HG03108 (cell line): Measurements from ENCODE around the gene EBP.
"Not testable (repeated sequence)": the region's sequence is repeated elsewhere in the genome, so short reads cannot be mapped to it uniquely, and the experiment has no call there.

ENCODE experiments used
- ATAC-seq: cut with Tn5 transposase; IDR thresholded peaks from one replicate; pipeline ENCODE4 v1.9.1; 2021; ENCODE audit warnings: moderate library complexity; ENCODE audit not compliant: unreplicated experiment

The EBP gene

DNA sequence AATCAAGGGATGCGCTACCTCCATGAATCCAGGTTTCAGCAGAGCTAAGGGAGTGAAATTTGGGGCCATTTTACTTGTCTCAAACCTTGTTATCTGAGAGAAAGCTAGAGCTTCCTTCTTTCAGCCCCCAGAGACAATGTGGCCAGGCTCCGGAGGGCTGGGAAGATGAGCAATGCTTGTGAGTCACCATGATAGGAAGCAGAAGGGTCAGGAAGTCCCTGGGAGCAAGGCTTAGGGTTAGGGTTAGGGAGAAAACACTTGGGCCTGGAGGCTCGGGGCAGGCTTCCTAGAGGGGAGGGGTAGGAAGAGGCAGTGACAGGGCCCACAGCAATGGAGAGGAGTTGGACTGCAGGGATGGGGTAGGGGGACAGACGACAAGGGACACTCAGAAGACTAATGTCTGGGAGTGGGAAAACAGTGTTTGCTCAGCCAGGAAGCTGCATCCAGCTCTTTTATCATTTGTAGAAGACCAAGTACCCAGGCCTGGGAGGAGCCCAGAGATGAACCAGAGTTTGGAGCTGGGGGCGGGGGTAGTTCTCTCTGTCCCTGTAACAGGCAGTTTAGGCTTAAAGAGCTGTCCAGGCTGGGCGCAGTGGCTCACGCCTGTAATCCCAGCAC, 29.2 kb upstream of the EBP start:
- no peak for ATAC-seq

DNA sequence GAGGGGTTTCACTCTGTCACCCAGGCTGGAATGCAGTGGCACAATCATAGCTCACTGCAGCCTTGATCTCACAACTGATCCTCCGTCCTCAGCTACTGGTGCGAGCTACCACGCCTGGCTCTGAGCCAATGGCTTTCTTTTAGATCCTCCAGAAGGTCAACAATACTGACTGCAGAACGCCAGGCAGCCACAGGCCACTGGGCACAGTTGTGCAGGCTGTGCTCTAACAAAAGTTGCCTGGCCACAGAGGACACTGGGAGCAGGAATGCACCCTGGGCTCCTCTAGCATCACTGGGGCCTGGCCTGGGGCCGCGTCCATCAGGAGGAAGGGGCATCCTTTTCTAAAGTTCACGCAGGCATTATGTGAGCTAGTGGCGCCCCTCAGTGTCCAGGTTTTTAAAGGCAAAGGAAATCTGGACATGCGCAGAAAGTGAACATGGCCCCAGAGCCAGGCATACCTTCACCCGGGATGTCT, 27.7 kb upstream of the EBP start:
- ATAC-seq, result no peak

DNA sequence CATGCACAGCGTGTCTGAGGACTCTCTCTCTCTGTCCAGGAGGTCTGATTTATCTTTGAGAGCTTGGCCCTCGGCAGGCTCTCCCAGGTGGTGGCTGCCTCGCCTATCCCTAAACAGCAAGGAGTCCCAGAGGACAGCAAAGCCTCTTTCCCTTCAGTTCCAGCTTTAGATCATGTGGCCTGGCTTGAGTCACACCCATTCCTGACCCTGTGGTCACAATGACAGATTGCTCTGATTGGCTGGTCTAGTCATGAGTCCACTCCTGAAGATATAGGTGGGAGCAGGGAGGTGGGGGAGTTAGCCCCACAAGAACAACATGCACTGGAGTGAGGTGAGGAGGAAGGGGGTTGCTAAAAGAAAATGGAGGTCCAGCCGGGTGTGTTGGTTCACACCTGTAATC, 24.9 kb upstream of the EBP start:
- ATAC-seq, result no peak

DNA sequence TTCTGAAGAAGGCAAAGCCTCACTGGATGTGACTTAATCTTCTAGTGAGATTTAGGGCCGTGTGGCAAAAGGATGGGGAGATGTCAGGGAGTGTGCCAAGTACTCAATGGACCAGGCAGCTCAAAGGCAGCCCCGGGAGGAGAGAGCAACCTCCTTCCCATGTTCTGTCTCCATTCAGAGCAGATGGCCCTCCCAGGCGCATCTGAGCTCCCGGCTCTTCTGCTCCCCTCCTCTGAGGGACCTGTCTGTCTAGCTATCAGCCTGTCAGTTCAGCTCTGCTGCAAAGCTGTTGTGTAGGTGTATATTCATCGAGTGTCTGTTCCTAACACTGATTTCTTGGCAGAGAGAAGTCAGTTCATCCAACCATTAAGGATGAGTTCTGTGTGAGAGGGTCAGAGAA, 23.7 kb upstream of the EBP start:
- ATAC-seq, result no peak

DNA sequence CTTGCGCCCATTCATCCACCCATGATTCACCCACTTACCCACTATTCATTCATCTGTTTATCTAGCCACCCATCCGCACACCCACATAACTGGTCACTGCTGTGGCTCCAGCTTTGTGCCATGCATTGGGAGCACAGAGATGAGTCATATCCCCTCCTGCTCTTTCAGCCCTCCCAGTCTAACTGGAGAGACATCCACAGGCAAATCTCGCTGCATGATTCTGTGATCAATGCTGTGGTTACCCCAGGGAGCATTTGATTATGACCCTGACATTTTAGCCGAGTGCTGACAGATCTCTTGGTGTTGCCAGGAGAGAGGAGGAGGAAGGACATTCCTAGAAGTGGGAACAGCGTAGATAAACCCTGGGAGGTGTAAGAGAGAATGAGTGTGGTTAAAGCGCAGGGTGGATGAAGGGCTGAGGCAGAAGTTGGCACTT, 23.2 kb upstream of the EBP start:
- ATAC-seq, result no peak

DNA sequence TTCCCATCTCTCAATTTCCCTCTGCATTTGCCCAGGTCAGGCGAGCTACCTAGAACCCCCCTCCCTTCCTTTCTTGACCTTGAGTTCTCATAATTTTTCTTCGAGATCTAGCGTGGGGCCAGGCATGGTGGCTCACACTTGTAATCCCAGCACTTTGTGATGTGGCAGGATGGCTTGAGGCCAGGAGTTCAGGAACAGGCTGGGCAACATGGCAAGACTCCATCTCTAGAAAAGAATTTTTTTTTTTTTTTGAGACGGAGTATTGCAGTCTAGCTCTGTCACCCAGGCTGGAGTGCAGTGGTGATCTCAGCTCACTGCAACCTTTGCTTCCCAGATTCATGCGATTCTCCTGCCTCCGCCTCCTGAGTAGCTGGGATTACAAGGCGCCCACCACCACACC, 17.3 kb upstream of the EBP start:
- no peak for ATAC-seq

DNA sequence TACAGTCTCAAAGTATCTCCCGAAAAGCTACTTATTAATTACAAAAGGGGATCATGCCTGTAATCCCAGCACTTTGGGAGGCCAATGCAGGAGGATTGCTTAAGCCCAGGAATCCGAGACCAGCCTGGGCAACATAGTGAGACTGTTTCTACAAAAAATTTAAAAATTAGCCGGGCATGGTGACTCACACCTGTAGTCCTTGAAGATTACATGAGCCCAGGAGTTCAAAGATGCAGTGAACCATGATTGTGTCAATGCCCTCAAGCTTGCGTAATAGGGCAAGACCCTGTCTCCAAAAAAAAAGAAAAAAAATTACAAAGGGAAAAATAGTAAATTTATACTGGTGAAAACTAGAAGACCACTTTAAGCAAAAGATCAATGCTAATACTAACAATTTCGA, 16.1 kb upstream of the EBP start:
- ATAC-seq, result no peak

DNA sequence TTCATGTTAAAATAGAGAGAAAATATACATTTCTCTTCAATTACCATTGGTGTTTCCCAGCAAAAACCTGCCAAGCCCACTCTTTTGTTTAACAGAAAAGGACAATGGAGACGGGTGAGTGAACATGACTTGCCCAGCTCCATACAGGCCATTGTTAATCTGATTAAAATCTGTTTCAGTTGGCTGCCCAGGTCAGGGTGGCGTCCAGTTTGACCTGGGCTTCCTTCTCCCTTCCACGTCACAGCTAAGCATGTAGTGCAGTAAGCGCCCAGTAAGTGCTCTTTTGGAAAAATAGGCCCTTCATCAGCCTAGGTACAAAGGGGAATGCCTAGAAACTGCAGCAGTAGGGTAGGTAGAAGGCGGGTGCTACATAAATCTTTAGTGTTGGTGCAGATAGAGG, 14.4 kb upstream of the EBP start:
- ATAC-seq, result no peak

DNA sequence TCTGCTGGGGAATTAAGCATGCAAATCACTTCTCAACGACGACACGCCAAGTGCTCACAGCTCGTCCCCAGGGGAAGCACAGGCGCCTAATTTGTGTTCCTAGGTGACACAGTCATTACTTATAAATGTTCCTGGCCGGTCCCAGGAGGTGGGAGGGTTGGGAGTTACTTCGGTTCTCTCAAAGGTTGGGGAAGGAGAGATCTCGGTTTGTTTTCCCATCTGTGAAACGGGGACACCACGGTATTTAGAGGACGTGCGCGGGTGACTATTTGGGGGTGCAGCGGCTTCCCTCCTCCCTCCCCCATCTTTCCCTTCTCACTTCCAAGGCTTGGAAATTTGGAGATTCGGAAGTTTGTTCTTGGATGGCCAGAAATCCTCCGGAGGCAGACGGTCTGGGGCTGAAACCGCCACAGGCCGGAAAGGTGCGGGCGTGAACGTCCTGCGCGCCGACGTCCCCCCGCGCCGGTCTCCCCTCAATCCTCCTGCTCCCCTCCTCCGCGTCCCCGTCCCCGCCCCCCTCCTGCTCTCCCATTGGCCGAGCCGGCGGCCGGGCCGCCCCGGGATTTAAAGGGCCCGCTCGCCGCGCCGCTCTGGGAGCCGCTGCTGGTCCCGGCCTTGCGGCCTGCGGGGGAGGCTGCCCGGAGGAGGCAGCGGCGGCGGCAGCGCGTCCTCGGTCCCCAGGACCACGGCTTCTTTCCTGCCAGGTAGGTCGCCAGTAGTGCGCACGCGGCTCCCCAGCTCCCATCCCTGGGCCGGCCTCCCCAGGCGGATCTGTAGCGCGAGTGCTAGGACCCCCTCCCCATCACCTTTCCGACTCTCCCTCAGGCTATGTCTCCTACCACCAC, 13.0 kb upstream of the EBP start, which contains the start of gene PORCN:
Gene PORCN, plus strand, starts transcription at position 593 of the 845 bp plus-strand sequence. CDS start 829 bp downstream, outside the sequence.
- peak; percentile 73 for ATAC-seq

DNA sequence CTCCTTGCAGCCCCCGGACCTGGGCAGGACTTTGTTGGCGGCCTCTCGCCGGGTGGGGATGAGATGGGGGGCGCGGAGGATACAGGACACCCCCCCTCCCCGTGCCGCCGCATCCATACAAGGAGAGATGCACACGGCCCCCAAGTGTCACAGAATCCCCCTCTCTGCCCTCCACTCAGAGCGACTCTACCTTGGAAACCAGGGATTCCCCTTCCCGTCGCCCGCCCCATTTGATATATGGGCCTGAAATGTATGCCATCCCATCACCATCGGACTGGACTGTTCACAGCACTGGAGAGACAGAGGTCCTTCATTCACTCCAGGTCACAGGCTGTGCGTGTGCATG, 12.4 kb upstream of the EBP start:
- ATAC-seq, result no peak

DNA sequence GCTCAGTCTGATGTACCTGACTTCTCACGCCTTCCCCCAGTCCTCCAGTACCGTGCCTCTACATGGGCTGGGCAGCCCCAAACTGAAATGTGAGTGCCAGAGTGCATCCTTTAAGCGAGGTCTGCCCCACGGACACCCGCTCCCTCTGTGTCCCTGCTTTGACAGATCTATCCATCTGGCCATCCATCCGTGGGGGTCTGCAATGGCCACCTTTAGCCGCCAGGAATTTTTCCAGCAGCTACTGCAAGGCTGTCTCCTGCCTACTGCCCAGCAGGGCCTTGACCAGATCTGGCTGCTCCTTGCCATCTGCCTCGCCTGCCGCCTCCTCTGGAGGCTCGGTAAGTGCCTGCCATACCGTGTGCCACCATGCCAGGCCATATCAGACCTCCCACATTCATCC, 12.0 kb upstream of the EBP start:
- no peak for ATAC-seq

DNA sequence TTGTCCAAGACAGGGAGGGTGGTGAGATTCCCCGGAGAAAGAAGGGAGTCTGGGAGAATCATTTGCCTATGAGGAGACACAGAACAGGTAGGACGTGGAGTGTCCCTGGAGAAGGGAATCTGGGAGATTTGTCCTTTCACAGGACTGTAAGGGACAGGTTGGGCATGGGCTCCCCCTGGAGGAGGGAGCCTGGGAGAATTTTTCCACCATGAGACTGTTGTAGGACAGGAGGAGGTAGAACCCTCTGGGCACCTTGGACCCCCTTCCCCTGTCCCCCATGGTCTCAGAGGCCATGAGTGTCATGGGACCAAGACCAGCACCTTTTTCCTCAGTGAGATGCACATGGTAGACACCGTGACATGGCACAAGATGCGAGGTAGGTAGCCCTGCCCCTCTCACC, 10.0 kb upstream of the EBP start:
- ATAC-seq, result no peak

DNA sequence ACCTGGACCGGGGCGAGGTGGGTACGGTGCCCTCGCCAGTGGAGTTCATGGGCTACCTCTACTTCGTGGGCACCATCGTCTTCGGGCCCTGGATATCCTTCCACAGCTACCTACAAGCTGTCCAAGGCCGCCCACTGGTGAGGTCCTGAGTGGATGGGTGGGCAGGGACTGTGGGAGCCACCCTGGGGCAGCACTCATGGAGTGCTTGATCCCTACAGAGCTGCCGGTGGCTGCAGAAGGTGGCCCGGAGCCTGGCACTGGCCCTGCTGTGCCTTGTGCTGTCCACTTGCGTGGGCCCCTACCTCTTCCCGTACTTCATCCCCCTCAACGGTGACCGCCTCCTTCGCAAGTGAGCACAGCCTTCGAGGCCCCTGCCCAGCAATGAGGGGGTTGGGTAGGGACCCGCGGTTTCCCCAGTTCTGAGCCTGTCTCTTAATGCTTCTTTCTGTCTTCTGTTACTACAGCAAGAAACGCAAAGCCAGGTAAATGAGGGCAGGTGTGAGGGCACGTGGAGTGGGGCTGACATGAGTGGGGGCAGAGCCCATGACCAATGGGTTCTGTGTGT, 9.2 kb upstream of the EBP start:
- no peak for ATAC-seq

DNA sequence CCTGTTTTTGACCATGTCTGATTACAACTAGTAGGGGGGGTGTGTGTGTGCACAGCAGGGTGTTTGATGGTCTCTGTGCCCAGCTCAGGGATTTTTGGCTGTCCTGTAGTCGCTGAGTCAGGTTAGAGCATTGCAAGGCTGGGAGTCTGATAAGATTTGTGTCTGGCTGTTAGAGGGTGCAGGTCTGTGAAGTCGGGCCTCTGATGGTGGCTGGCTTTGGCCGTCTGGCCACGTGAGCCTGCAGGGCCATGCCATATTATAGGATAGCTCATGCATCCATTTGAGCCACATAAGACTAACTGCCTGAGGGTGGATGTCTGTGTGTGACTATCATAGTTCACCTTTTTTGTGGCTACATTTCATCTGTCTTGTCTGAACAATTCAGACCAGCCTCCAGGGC, 7.9 kb upstream of the EBP start:
- ATAC-seq, result no peak

DNA sequence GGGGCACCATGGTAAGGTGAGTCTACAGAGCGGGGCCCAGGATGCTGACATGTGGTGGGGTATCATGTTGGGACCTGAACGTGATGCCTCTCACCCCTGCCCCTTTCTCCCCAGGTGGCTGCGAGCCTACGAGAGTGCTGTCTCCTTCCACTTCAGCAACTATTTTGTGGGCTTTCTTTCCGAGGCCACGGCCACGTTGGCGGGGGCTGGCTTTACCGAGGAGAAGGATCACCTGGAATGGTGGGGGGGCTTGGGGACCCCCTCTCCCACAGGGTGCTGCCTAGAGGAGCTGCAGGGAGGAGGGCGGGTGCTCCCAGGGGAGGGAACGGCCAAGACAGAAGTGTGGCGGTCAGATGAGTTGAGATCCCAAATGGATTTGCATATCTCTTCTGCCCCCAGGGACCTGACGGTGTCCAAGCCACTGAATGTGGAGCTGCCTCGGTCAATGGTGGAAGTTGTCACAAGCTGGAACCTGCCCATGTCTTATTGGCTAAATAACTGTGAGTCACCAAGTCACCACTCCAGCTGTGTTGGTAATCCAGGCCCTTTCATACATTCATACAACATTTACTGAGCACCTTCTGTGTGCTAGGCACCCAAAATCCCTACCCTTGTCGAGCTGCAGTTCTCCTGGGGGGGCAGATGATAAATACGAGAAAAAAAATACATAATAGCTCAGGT, 7.3 kb upstream of the EBP start:
- no peak for ATAC-seq

DNA sequence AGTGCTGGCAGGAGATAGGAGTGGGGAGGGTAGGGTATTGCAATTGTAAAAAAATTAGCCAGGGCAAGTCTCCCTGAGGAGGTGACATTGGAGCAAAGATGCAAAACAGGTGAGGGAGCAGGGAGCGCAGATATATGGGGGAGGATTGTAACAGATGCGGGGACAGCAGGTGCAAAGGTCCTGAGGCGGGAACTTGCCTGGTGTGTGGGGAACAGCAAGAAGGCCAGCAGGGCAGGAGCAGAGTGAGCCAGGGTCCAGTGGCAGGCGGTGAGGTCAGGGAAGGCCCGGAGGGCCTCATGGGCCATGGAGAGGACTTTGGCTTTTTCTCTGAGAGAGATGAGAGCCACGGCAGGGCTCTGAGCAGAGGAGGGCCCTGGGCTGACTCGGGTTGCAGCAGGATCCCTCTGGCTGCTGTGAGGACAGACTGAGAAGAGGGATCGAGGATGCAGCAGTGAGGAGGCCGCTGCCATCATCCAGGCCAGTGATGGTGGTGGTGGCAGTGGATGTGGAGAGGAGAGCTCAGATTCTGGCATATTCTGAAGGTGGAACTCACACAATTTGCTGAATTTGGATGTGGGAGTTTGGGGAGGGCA, 6.6 kb upstream of the EBP start:
- ATAC-seq, result no peak

DNA sequence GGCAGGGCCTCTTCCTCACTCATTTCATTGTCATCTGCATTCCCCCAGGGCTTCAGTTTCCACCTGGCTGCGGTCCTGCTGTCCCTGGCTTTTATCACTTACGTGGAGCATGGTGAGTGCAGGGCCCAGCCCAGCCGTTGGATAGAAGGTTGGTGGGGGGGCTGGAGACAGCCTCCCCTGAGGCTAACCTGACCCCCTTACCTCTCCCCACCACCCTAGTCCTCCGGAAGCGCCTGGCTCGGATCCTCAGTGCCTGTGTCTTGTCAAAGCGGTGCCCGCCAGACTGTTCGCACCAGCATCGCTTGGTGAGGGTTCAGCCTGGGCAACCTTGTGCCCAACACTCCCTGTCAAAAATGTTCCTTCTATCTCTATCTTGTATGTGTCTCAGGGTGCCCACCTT, 5.8 kb upstream of the EBP start:
- no peak for ATAC-seq

DNA sequence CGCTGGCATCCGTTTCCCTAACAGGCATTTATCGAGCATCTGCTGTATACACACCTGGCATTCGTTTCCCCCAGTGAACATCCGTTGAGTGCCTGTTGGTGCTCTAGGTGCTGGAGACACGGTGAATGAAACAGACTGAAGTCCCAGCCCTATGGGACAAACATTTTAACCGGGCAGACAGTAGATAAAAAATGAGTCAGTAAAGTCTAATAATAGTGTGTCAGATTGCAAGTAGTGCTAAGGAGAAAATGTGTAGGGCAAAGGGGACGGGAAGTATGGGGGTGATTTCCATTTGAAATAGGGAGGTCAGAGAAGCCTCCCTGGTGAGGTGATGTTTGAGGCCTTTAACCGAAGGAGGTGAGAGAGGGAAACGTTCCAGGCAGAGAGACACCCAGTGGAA, 5.3 kb upstream of the EBP start:
- ATAC-seq, result no peak

DNA sequence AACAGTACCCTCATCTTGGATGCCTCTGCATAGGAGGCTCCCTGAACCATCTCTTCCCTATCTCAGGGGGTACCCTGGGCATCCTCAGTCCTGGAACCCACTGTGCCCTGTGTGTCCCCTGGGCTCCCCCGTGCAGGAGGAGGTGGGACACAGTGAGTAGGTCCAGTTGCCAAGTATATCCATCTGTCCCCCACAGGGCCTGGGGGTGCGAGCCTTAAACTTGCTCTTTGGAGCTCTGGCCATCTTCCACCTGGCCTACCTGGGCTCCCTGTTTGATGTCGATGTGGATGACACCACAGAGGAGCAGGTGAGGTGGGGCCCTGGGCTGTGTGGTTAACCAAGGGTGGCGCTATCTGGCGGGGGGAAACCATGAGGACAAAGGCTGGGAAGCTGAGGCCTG, 4.6 kb upstream of the EBP start:
- ATAC-seq, result no peak

DNA sequence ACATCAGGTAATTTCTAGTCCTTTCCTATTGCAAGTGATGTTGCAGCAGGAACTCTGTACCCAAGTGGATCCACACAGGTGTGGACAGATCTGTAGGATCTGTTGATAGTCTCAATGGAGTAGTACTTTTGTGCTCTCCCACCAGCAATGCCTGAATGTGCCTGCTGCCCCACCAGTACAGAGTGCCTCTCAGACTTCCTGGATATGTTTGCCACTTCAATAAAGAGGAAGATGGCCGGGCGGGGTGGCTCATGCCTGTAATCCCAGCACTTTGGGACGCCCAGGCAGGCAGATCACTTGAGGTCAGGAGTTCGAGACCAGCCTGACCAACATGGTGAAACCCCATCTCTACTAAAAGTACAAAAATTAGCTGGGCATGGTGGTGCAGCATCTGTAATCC, 2.1 kb upstream of the EBP start:
- not testable (repeated sequence) for ATAC-seq

DNA sequence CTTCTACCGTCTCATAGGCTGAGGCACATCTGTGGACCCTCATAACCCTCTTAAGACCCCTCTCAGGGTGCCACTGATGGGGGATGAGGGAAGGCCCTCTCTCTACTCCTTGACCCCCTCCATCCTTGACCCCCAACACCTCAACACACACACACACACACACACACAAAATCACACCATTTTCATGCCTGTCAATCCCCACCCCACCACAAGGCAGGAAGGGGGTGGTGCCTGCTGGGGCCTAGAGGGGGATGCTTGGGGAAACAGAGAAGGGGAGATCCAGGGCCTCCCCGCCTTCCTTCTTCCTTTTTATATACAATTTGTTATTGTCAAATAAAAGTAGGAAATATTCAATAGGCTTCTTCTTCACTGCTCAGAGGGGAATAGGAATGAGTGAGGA, 1.2 kb upstream of the EBP start:
- no peak for ATAC-seq
